Loucy (cell line): ENCODE data around the gene CHPF.

Source experiments
- H2AFZ ChIP-seq: fragments of 200-600 bp; sonication (generic); 2 replicates; pipeline ENCODE4 v1.6.0; 2016; ENCODE audit warnings: antibody characterized with exemption, mild to moderate bottlenecking, low read length, moderate library complexity
- H3F3A ChIP-seq: fragments of 200-600 bp; 2 replicates; pipeline ENCODE4 v1.6.0; 2016; ENCODE audit warnings: antibody characterized with exemption, low read depth, mild to moderate bottlenecking
- H3K27me3 ChIP-seq: fragments of 200-600 bp; sonication (generic); 2 replicates; pipeline ENCODE4 v1.6.1; 2014; ENCODE audit warnings: low read length, mild to moderate bottlenecking; ENCODE audit not compliant: insufficient read depth, poor library complexity, severe bottlenecking
- H3K36me3 ChIP-seq: fragments of 200-600 bp; sonication (generic); 2 replicates; pipeline ENCODE4 v1.6.1; 2016; ENCODE audit warnings: low read length; ENCODE audit not compliant: insufficient read depth
- H3K4me1 ChIP-seq: fragments of 200-600 bp; sonication (generic); 2 replicates; pipeline ENCODE4 v1.5.1; 2014; ENCODE audit warnings: low read length, mild to moderate bottlenecking; ENCODE audit not compliant: insufficient read depth, poor library complexity, severe bottlenecking
- H3K4me2 ChIP-seq: fragments of 200-600 bp; sonication (generic); 2 replicates; pipeline ENCODE4 v1.6.0; 2014; ENCODE audit warnings: antibody characterized with exemption, low read length, low read depth, mild to moderate bottlenecking; ENCODE audit not compliant: poor library complexity, severe bottlenecking
- H3K4me3 ChIP-seq: fragments of 200-600 bp; sonication (generic); 2 replicates; pipeline ENCODE4 v1.5.1; 2014; ENCODE audit warnings: low read length, mild to moderate bottlenecking, mixed read lengths; ENCODE audit not compliant: poor library complexity, severe bottlenecking
- H3K79me2 ChIP-seq: fragments of 200-600 bp; sonication (generic); 2 replicates; pipeline ENCODE4 v1.6.1; 2014; ENCODE audit warnings: low read length; ENCODE audit not compliant: insufficient read depth
- H3K9ac ChIP-seq: fragments of 200-600 bp; sonication (generic); 2 replicates; pipeline ENCODE4 v1.6.0; 2014; ENCODE audit warnings: mild to moderate bottlenecking, low read depth, low read length, moderate library complexity; ENCODE audit not compliant: poor library complexity, severe bottlenecking
- H3K9me2 ChIP-seq: fragments of 200-600 bp; sonication (generic); replicated peaks from 2 replicates; pipeline ENCODE4 v1.6.1; 2016; ENCODE audit warnings: low read depth, low read length, mixed read lengths
- H3K9me3 ChIP-seq: fragments of 200-600 bp; sonication (generic); 2 replicates; pipeline ENCODE4 v1.6.1; 2014; ENCODE audit warnings: mild to moderate bottlenecking, antibody characterized with exemption, low read length, low read depth; ENCODE audit not compliant: insufficient read depth
- H4K20me1 ChIP-seq: fragments of 200-600 bp; sonication (generic); 2 replicates; pipeline ENCODE4 v1.6.0; 2014; ENCODE audit warnings: antibody characterized with exemption, low read length, mild to moderate bottlenecking; ENCODE audit not compliant: insufficient read depth, poor library complexity, severe bottlenecking
- EZH2phosphoT487 ChIP-seq: fragments of 200-600 bp; IDR thresholded peaks from 2 replicates; pipeline ENCODE4 v1.6.1; 2018; ENCODE audit warnings: antibody characterized with exemption, mild to moderate bottlenecking, moderate library complexity, borderline replicate concordance
- TF ChIP-seq, protein P1 (sequence below): fragments of 200-600 bp; sonication (generic); conservative IDR thresholded peaks from 2 replicates; pipeline ENCODE4 v1.5.1; 2014; ENCODE audit warnings: mild to moderate bottlenecking, antibody characterized with exemption, low read length

CHPF gene

DNA sequence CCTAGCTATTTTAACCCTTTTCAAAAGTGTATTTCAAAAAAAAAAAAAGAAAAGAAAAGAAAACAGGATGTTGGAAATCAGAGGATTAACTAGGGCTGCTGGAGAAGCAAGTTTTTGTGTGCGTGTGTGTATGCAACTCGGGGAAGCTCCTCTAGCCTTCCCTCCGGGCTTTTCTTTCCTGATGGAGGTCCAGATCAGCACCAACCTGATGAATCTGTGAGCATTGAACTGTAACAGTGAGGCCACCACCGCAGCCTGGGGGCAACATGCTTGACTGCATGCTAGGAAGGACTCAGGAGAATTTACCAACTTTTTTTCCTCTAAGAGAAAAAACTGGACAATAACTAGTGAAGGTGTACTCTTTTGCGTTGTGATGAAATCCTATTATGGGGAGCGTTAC, 25.4 kb upstream of the CHPF start:
- Histone ChIP-seq H3K36me3 (no peaks in the 10 kb centered on the region), H3K9me3 (no peaks in the 10 kb centered on the region), H3K4me2 (peak overlapping the region; percentile 82), H3F3A (no peaks in the 10 kb centered on the region), H3K79me2 (peaks cover 5% of the 10 kb centered on the region; the same call in 1 of the 2 replicates), H2AFZ (no peak overlapping the region), H3K27me3 (no peaks in the 10 kb centered on the region), H4K20me1 (peaks cover 9% of the 10 kb centered on the region), H3K9ac (no peak overlapping the region), H3K9me2 (no peaks in the 10 kb centered on the region), H3K4me3 (no peak overlapping the region), H3K4me1 (peaks cover 16% of the 10 kb centered on the region)
- TF ChIP-seq, protein P1, sequence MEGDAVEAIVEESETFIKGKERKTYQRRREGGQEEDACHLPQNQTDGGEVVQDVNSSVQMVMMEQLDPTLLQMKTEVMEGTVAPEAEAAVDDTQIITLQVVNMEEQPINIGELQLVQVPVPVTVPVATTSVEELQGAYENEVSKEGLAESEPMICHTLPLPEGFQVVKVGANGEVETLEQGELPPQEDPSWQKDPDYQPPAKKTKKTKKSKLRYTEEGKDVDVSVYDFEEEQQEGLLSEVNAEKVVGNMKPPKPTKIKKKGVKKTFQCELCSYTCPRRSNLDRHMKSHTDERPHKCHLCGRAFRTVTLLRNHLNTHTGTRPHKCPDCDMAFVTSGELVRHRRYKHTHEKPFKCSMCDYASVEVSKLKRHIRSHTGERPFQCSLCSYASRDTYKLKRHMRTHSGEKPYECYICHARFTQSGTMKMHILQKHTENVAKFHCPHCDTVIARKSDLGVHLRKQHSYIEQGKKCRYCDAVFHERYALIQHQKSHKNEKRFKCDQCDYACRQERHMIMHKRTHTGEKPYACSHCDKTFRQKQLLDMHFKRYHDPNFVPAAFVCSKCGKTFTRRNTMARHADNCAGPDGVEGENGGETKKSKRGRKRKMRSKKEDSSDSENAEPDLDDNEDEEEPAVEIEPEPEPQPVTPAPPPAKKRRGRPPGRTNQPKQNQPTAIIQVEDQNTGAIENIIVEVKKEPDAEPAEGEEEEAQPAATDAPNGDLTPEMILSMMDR: no peak
- no peak for TF ChIP-seq EZH2phosphoT487

DNA sequence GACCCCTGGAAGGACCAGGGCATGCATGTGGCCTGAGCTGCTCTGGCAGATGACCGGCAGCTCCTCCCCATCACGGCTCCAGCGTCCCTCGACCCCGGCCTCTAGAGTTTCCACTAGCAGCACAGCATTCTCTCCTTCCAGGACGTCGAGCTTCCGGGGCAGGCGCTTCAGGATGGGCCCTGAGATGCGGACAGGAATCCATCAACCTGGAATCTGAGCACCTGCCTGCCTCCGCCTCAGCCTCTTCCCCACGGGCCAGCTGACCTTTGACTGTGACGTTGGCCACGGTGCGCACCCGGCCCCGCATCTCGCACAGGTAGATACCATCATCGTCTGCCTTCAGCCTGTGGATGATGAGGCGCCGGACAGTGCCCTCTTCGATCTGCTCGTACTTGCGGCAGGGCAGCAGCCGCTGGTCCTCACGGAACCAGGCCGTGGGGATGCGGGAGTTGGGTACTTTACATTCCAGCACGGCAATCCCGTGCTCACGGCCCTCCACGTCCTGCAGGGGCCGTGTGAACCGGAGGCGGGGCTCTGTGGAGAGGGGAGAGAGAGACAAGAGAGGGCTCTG, 24.3 kb upstream of the CHPF start:
- peaks cover 9% of the 10 kb centered on the region for H4K20me1 ChIP-seq
- H3K9me2 ChIP-seq: no peaks in the 10 kb centered on the region
- no peak overlapping the region for H3K4me3 ChIP-seq
- peaks cover 16% of the 10 kb centered on the region for H3K4me1 ChIP-seq
- H3K9me3 ChIP-seq: no peaks in the 10 kb centered on the region
- H3K9ac ChIP-seq: no peak overlapping the region
- TF ChIP-seq EZH2phosphoT487: no peak
- TF ChIP-seq, protein P1: no peak
- H3K79me2 ChIP-seq: peaks cover 5% of the 10 kb centered on the region; the same call in 1 of the 2 replicates
- H2AFZ ChIP-seq: no peak overlapping the region
- H3K4me2 ChIP-seq: no peak overlapping the region
- H3K36me3 ChIP-seq: no peaks in the 10 kb centered on the region
- no peaks in the 10 kb centered on the region for H3F3A ChIP-seq
- H3K27me3 ChIP-seq: no peaks in the 10 kb centered on the region

DNA sequence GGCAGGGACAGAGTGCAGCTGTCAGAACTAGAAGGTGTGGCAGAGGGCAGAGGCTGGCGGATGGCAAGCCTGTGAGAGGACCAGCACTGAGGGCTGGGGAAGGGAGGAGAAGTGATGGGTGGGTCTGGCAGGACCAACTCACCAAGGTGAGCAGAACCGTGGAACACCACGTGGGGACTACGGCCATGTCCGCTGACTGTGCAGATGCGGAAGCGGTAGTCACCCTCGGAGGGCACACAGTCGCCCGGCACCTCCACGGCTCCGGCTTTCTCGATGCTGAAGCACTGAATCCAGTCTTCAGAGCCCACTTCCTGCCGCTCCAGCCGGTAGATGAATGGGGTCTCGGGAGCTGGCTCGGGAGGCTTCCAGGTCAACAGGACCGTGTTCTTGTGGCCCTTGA, 23.5 kb upstream of the CHPF start:
- no peak overlapping the region for H3K4me2 ChIP-seq
- H4K20me1 ChIP-seq: peaks cover 9% of the 10 kb centered on the region
- H3F3A ChIP-seq: no peaks in the 10 kb centered on the region
- no peak overlapping the region for H2AFZ ChIP-seq
- H3K36me3 ChIP-seq: no peaks in the 10 kb centered on the region
- H3K9me2 ChIP-seq: no peaks in the 10 kb centered on the region
- H3K4me1 ChIP-seq: peaks cover 16% of the 10 kb centered on the region
- no peaks in the 10 kb centered on the region for H3K27me3 ChIP-seq
- H3K4me3 ChIP-seq: no peak overlapping the region
- peaks cover 5% of the 10 kb centered on the region; the same call in 1 of the 2 replicates for H3K79me2 ChIP-seq
- H3K9ac ChIP-seq: no peak overlapping the region
- H3K9me3 ChIP-seq: no peaks in the 10 kb centered on the region
- TF ChIP-seq, protein P1: no peak
- no peak for TF ChIP-seq EZH2phosphoT487
